Testis (tissue), 3 donors: ENCODE results near the gene TFPT. TPM values are rescaled to one million over a fixed set of nuclear protein-coding genes. Genes with fewer than 3 reads are reported as not detected.

Experiments used
- DNase-seq: peaks from one replicate; pipeline ENCODE4 v3.0.0-alpha.2; 2019
- H3K27ac ChIP-seq, 2 donors: fragments of 200-600 bp; sonication (generic); one replicate each; pipeline ENCODE4 v1.5.1; 2019
- H3K27me3 ChIP-seq: fragments of 200-600 bp; sonication (generic); one replicate; pipeline ENCODE4 v1.5.1; 2019
- H3K36me3 ChIP-seq: fragments of 200-600 bp; sonication (generic); one replicate; pipeline ENCODE4 v1.5.1; 2017; ENCODE audit warnings: low read depth; ENCODE audit errors: missing control alignments
- H3K4me1 ChIP-seq: fragments of 200-600 bp; sonication (generic); one replicate; pipeline ENCODE4 v1.5.1; 2019
- H3K4me3 ChIP-seq, 2 donors: fragments of 200-600 bp; sonication (generic); one replicate each; pipeline ENCODE4 v1.5.1; 2017 to 2019
- H3K9me3 ChIP-seq: fragments of 200-600 bp; sonication (generic); one replicate; pipeline ENCODE4 v1.5.1; 2017
- POLR2A ChIP-seq: fragments of 450-650 bp; IDR thresholded peaks from one replicate; pipeline ENCODE4 v1.6.1; 2017; ENCODE audit warnings: antibody characterized with exemption, mild to moderate bottlenecking, moderate library complexity
- WGBS, 2 donors: methylation state at CpG; one replicate each; pipeline ENCODE4 v1.1.5; 2018; 5-methylcytosine and 5-hydroxymethylcytosine counted together
- intact Hi-C: fragments of 100-400 bp; cut with DNase I; formaldehyde crosslinking; loops from one replicate; pipeline ENCODE4 v1.15.1; 2023; ENCODE audit warnings: low total_unique reads
- polyA plus RNA-seq: library from polyadenylated mRNA; stranded (reverse); fragments of 350-450 nt; fragmentation: Illumina TruSeq; extraction: RNeasy Lipid Tissue Mini Kit (QIAGEN cat#74804); gene quantifications from one replicate; pipeline ENCODE4 v1.2.3, GENCODE V29; 2014; ENCODE audit warnings: low read depth, low replicate concordance; ENCODE audit not compliant: insufficient read depth
- total RNA-seq, 2 donors: library from RNA; depleted of rRNA; stranded (reverse); fragments of >200 nt; gene quantifications; one replicate each; pipeline ENCODE4 v1.2.3, GENCODE V29; 2016
- TF ChIP-seq, protein P1 (sequence below), 3 experiments: fragments of 450-650 bp in 2 of 3; fragments of 200-600 bp in 1 of 3; sonication (generic) in 1 of 3; IDR thresholded peaks; one replicate each; pipeline ENCODE4 v1.5.1; 2016 to 2019; ENCODE audit warnings: antibody characterized with exemption in 3 of 3, mild to moderate bottlenecking in 2 of 3, moderate library complexity in 1 of 3

TFPT gene
- total and polyA plus RNA-seq, 3 donors from 2014 or later = 11.2 to 16.0 (median 12.9) TPM

DNA sequence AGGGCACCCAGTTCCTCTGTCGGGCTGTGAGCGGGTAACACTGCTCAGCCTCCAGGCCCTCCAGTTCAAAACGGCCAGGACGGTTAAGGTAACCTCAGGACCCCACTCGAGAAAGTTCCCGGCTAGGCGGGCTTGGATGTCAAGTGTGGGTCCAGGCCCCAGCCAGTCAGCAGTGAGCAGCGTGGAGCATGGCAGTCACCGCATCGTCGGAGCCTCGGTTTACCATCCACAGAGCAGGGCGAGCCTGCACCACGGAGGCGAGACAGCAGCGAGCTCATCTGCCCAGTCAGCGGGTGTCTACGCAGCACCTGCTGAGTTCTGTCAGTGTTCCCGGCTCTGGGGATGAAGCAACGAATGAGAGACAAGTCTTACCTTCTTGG is 14.2 kb upstream of the TFPT start:
- WGBS, 2 donors = 94 to 95% methylated on average over 19 to 20 of the region's 20 CpGs
- Histone ChIP-seq H3K4me1 (no peaks in the 10 kb centered on the region), H3K27ac (no peak overlapping the region), H3K27me3 (no peaks in the 10 kb centered on the region), H3K9me3 (no peaks in the 10 kb centered on the region), H3K36me3 (no peaks in the 10 kb centered on the region), H3K4me3 (no peak overlapping the region)
- intact Hi-C loops = no loop called here
- no peak for DNase-seq
- TF ChIP-seq, protein P1, sequence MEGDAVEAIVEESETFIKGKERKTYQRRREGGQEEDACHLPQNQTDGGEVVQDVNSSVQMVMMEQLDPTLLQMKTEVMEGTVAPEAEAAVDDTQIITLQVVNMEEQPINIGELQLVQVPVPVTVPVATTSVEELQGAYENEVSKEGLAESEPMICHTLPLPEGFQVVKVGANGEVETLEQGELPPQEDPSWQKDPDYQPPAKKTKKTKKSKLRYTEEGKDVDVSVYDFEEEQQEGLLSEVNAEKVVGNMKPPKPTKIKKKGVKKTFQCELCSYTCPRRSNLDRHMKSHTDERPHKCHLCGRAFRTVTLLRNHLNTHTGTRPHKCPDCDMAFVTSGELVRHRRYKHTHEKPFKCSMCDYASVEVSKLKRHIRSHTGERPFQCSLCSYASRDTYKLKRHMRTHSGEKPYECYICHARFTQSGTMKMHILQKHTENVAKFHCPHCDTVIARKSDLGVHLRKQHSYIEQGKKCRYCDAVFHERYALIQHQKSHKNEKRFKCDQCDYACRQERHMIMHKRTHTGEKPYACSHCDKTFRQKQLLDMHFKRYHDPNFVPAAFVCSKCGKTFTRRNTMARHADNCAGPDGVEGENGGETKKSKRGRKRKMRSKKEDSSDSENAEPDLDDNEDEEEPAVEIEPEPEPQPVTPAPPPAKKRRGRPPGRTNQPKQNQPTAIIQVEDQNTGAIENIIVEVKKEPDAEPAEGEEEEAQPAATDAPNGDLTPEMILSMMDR (IDR thresholded peaks at IDR 0.05) = no peak
- no peak for TF ChIP-seq POLR2A

DNA sequence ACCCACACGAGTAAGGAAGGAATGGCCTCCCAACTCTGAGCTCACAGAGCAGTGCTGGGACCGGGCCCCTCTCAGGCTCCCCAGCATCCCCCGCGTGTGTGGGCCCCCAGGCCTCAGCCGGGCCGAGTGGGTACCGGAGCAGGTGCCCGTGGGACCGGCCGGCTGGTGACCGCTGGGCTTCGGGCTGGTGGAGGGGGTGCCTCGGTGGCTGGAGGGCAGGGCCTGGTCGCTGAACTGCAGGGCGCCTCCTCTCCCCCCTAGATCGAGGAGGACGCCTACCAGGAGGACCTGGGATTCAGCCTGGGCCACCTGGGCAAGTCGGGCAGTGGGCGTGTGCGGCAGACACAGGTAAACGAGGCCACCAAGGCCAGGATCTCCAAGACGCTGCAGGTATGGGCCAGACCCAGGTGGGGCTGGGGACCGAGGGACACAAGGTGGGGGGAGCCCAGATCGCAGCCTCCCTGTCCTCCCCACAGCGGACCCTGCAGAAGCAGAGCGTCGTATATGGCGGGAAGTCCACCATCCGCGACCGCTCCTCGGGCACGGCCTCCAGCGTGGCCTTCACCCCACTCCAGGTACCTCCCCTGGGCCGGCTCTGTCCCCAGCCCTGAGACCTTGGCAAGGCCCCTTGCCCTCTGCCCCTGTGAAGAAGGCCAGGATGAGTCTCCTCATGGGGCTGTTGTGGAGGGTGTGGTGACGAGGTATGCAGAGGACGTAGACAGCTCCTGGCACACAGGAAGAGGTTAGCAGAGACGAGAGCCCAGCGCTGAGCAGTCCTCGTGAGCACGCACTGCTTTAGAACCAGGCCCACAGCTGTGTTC is 13.5 kb upstream of the TFPT start:
- intact Hi-C loops = no loop called here
- no peak overlapping the region for H3K4me3 ChIP-seq
- WGBS, 2 donors = 89 to 96% methylated on average over 5 to 41 of the region's 41 CpGs
- no peak for DNase-seq
- TF ChIP-seq, protein P1 (IDR thresholded peaks at IDR 0.05) = no peak
- no peak for TF ChIP-seq POLR2A
- no peaks in the 10 kb centered on the region for H3K27me3 ChIP-seq
- no peaks in the 10 kb centered on the region for H3K36me3 ChIP-seq
- H3K27ac ChIP-seq = no peak overlapping the region
- no peaks in the 10 kb centered on the region for H3K4me1 ChIP-seq
- H3K9me3 ChIP-seq = no peaks in the 10 kb centered on the region

DNA sequence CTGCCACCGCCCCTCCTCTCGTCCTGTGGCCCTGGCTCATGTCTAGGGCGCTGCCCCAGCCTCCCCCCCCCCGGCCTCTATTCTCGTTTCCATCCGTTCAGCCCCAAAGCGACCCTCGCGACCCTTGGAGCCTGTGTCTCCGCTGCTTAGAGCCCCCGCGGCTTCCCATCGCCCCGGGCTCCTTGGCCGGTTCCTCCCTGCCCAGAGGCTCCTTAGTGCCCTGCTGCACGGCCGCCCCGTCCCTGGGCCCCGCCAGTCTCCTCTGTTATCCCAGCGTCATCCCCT is 12.9 kb upstream of the TFPT start:
- no peak overlapping the region for H3K4me3 ChIP-seq
- no peak for DNase-seq
- no peak for TF ChIP-seq POLR2A
- TF ChIP-seq, protein P1 (IDR thresholded peaks at IDR 0.05) = no peak
- intact Hi-C loops = no loop called here
- no peaks in the 10 kb centered on the region for H3K36me3 ChIP-seq
- WGBS, 2 donors = 86 to 89% methylated on average over 19 to 20 of the region's 20 CpGs
- H3K4me1 ChIP-seq = no peaks in the 10 kb centered on the region
- H3K27me3 ChIP-seq = no peaks in the 10 kb centered on the region
- no peak overlapping the region for H3K27ac ChIP-seq
- no peaks in the 10 kb centered on the region for H3K9me3 ChIP-seq

DNA sequence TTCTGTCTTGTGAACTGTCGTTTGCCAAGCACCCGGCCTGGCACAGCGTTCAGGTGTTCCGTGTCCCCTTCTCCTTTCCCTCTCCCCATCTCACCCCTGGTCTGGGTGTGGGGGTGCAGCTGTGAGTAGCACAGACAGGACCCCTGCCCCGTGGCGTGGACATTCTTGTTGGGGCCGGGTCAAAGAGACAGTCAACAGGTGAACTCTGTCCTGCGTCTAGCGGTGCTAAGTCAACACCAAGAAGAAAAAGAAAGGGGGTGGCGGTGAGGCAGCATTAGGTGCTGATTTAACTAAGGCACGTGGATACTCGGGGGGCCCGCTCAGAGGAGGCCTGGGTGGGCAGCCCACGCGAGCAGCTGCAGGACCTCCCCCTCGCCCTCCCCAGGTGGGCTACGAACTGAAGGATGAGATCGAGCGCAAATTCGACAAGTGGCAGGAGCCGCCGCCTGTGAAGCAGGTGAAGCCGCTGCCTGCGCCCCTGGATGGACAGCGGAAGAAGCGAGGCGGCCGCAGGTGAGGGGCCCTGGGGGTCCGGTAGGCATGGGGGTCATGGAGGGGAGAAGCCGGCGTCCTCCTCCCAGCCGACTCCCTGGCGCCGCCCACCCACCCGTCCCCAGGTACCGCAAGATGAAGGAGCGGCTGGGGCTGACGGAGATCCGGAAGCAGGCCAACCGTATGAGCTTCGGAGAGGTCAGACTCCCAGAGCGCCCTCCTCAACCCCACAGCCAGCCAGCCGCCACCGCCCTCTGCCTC is 12.4 kb upstream of the TFPT start:
- Histone ChIP-seq H3K27ac (no peak overlapping the region), H3K27me3 (no peaks in the 10 kb centered on the region), H3K4me3 (no peak overlapping the region), H3K4me1 (no peaks in the 10 kb centered on the region), H3K9me3 (no peaks in the 10 kb centered on the region), H3K36me3 (no peaks in the 10 kb centered on the region)
- intact Hi-C loops = no loop called here
- no peak for DNase-seq
- no peak for TF ChIP-seq POLR2A
- TF ChIP-seq, protein P1 (IDR thresholded peaks at IDR 0.05) = no peak
- WGBS, 2 donors = 92 to 93% methylated on average over 26 to 40 of the region's 44 CpGs
